Esophagus (tissue), 2 donors: ENCODE data around the gene PROSER2. TPM values are rescaled to one million over a fixed set of nuclear protein-coding genes. Genes with fewer than 3 reads are reported as not detected.

Experiments
- H3K27ac ChIP-seq, 2 donors: one replicate each; pipeline ENCODE4 v1.5.1; 2013; ENCODE audit warnings: low read depth in 2 of 2, mild to moderate bottlenecking in 2 of 2, inconsistent platforms in 1 of 2, low read length in 1 of 2, moderate library complexity in 1 of 2
- H3K27me3 ChIP-seq, 2 donors: one replicate each; pipeline ENCODE4 v1.6.1; 2013; ENCODE audit warnings: low read length in 2 of 2, control low read depth in 1 of 2, mild to moderate bottlenecking in 1 of 2; ENCODE audit not compliant: insufficient read depth in 2 of 2, control insufficient read depth in 1 of 2
- H3K36me3 ChIP-seq, 2 donors: one replicate each; pipeline ENCODE4 v1.6.1; 2013; ENCODE audit warnings: low read length in 1 of 2; ENCODE audit not compliant: control insufficient read depth in 2 of 2, insufficient read depth in 2 of 2
- H3K4me1 ChIP-seq, 2 donors: one replicate each; pipeline ENCODE4 v1.6.1; 2013; ENCODE audit warnings: low read length in 1 of 2; ENCODE audit not compliant: control insufficient read depth in 2 of 2, insufficient read depth in 2 of 2
- H3K4me3 ChIP-seq, 2 donors: one replicate each; pipeline ENCODE4 v1.5.1; 2013; ENCODE audit warnings: low read length in 2 of 2, mild to moderate bottlenecking in 2 of 2, low read depth in 1 of 2, moderate library complexity in 1 of 2
- H3K9me3 ChIP-seq, 2 donors: one replicate each; pipeline ENCODE4 v1.6.1; 2013; ENCODE audit warnings: mild to moderate bottlenecking in 2 of 2, low read depth in 1 of 2, low read length in 1 of 2, moderate library complexity in 1 of 2; ENCODE audit not compliant: control insufficient read depth in 2 of 2, insufficient read depth in 1 of 2
- WGBS, 2 donors: extraction: QIAGEN DNeasy Blood & Tissue Kit; methylation state at CpG; one replicate each; pipeline ENCODE4 v1.1.7; 2013; 5-methylcytosine and 5-hydroxymethylcytosine counted together
- polyA plus RNA-seq, 2 donors: library from polyadenylated mRNA; stranded (reverse); fragments of 200-250 nt; gene quantifications; one replicate each; pipeline ENCODE4 v1.2.3, GENCODE V29; 2013
- donor health status: healthy with polysubstance abuse.
- donor health status: Bipolar disorder and iron deficiency.

The PROSER2 gene
- polyA plus RNA-seq, 2 donors = 5.2 to 6.8 TPM

DNA sequence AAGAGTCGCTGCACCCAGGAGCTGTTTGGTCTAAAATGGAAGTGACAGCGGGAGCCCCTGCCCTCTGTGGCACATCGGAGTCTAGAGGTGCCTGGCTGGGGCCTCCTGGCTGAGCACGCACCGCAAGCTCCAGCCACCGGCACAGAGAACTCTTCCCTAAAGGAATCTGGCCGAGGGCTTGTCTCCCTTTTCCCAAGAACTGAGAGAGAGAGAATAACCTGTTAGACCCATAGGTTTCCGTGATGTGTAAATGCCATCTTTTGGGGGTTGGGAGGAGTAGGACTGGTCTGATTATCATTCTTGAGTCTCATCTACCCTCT is 47.3 kb downstream of the PROSER2 start:
- H3K4me3 ChIP-seq = peak overlapping the region in 1 of 2 donors; percentile 6
- peaks cover 4 to 5% of the 10 kb centered on the region in 2 donors for H3K4me1 ChIP-seq
- 71 to 72% methylated on average over 7 to 8 of the region's 8 CpGs for WGBS, 2 donors
- H3K27ac ChIP-seq = peak overlapping the region in 1 of 2 donors; percentile 59
- H3K27me3 ChIP-seq = no peaks in the 10 kb centered on the region
- peaks cover 0 to 4% of the 10 kb centered on the region in 2 donors for H3K36me3 ChIP-seq
- H3K9me3 ChIP-seq = no peaks in the 10 kb centered on the region

DNA sequence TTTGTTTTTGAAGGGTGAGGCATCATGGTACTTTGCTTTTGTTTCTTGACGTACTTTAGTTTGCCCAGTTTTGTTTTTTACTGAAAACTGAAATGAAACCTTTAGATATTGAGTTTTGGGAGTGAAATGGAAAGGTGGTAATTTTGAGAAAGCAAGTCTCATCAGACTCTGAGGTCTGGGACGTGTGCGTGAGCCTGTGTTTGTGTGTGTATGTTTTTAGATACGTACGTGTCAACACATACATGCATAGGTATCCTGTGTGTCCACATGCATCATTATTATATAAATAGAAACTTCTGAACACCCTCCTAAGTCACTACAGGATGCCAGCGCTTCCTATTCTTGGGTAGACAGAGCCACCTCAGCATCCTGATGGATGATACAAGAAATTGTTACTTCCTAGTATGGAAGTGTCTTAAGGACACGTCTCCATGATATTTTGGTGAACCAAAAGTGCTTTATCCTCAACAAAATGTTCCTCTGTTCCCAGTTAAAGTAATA is 47.8 kb downstream of the PROSER2 start:
- H3K4me3 ChIP-seq = no peak overlapping the region
- H3K9me3 ChIP-seq = no peaks in the 10 kb centered on the region
- 82 to 87% methylated on average over 7 of the region's 7 CpGs for WGBS, 2 donors
- H3K27me3 ChIP-seq = no peaks in the 10 kb centered on the region
- H3K4me1 ChIP-seq = peaks cover 6 to 8% of the 10 kb centered on the region in 2 donors
- H3K27ac ChIP-seq = no peak overlapping the region
- peaks cover 0 to 4% of the 10 kb centered on the region in 2 donors for H3K36me3 ChIP-seq

DNA sequence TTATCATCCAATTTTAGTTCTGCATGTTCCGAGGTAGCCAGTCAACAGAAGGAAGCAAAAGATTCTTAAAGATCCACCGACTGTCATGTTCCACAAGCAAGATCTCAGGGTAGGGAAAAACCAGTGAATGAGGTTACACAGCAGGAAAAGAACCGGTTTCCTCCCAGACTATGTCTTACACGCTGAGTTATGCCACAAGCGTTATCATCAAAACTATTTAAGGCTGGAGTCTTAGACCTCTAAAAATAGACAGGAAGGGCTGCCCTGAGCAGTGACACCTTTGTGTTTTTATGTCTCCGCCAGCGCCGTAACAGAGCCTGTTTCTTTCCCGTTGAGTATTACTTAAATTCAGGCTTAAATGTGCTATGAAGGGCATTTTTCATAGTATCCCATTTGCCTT is 48.3 kb downstream of the PROSER2 start:
- H3K9me3 ChIP-seq = no peaks in the 10 kb centered on the region
- no peak overlapping the region for H3K4me3 ChIP-seq
- WGBS, 2 donors = 44 to 55% methylated on average over 9 of the region's 9 CpGs
- H3K27ac ChIP-seq = peak overlapping the region in 1 of 2 donors; percentile 68
- H3K27me3 ChIP-seq = no peaks in the 10 kb centered on the region
- H3K36me3 ChIP-seq = peaks cover 0 to 4% of the 10 kb centered on the region in 2 donors
- peaks cover 6 to 13% of the 10 kb centered on the region in 2 donors for H3K4me1 ChIP-seq

DNA sequence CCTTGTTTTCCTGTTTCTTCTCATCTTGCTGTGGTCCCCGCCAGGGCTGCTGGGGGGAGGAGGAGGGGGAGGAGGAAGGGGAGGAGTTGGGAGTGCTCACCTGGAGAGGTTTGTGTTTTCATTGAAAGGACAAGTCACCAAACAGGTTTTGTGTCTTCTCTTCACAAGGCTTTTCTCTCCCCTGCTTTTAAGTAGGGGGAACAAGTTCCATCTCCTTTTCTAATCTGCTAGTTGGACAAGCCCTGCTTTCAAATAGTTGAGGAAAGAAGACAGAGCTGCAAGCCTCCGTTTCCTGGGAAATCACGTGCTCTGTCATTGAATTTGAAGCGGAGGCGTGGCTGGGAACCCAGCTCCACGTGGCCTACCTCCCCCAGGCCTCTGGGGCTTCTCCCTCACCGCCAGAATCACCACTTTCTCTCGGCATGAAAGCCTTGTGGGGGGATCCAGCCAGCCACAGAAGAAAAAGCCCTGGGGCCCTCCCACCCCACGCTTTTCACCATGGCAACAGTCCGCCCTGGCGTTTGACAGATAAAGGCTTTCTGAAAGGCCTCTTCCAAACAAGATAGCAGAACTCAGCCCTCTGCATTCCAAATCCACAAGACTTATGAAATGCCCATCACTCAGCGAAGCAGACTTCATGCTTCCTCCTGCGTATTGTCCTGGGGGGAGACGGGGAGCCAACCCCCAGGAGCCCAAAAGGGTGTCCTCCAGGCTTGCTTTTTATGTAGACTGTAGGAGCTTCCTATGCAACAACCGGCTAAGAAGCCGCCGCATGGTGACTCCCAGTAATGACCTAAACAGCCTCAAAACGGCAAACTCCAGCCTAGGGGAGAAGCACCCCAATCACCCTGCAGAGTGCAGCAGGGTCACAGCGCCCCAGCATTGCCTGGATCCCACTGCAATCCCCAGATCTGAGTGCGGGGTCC is 51.7 kb downstream of the PROSER2 start:
- WGBS, 2 donors = 27 to 30% methylated on average over 20 of the region's 20 CpGs
- H3K9me3 ChIP-seq = no peaks in the 10 kb centered on the region
- no peak overlapping the region for H3K4me3 ChIP-seq
- no peaks in the 10 kb centered on the region for H3K36me3 ChIP-seq
- H3K4me1 ChIP-seq = peaks cover 6 to 29% of the 10 kb centered on the region in 2 donors
- H3K27me3 ChIP-seq = no peaks in the 10 kb centered on the region
- H3K27ac ChIP-seq = peak overlapping the region; percentile 86 to 95

DNA sequence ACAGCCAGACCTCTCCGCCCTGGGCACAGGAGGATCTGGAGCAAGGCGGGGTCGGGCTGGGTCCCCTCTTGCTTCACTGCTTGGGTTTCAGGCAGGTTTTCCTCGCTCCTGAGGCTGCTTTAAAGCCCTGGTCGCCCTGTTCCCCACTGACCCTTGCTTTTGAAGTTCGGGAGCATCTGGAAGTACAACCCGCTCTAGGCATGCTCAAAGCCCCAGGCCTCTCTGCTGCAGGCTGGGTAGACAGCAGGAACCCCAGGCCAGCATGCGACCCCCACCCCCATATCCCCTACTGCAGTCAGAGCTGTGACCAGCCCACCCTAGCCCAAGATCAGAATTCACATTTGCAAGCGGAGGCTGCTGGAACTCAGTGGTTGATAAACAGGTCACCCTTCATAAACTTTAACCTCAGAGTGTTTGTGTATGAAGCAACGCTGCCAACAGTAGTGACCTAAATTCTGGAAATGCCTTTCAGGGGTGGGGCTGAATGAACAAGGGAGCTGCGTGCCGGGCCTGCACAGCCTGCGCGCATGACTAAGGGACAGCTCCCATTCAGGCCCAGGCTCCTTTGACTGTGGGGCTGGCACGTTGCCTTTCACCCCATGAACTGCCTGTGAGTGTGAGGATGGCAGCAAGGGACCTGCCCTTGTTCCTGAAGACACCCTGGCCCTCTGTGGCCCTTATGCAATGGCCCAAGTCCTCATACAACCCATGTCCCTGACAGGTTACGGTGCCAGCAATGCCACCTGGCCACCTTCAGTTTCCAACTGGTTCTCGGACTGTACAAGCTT is 52.5 kb downstream of the PROSER2 start:
- peaks cover 6 to 35% of the 10 kb centered on the region in 2 donors for H3K4me1 ChIP-seq
- peak overlapping the region; percentile 86 to 95 for H3K27ac ChIP-seq
- WGBS, 2 donors = 46 to 48% methylated on average over 17 of the region's 17 CpGs
- no peaks in the 10 kb centered on the region for H3K36me3 ChIP-seq
- H3K9me3 ChIP-seq = no peaks in the 10 kb centered on the region
- no peak overlapping the region for H3K4me3 ChIP-seq
- no peaks in the 10 kb centered on the region for H3K27me3 ChIP-seq

DNA sequence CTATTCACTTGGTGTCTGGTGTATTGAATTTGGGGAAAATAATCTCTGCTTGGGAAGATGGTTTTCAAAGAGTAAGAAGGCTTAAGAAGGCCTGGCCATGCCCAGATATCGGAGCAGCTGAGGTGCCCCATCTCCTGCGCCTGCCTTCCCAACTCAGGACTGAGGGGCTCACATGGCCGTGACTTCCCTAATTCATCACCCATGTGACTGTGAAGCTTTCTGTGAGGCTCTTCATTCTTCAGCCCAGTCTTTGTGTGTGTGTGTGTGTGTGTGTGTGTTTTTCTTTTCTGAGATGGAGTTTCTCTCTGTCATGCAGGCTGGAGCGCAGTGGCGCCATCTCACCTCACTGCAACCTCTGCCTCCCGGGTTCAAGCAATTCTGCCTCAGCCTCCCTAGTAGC is 53.2 kb downstream of the PROSER2 start:
- H3K9me3 ChIP-seq = no peaks in the 10 kb centered on the region
- 87 to 89% methylated on average over 6 of the region's 6 CpGs for WGBS, 2 donors
- H3K4me1 ChIP-seq = peaks cover 6 to 42% of the 10 kb centered on the region in 2 donors
- no peaks in the 10 kb centered on the region for H3K27me3 ChIP-seq
- H3K36me3 ChIP-seq = no peaks in the 10 kb centered on the region
- H3K4me3 ChIP-seq = no peak overlapping the region
- H3K27ac ChIP-seq = peak overlapping the region; percentile 74 to 91

DNA sequence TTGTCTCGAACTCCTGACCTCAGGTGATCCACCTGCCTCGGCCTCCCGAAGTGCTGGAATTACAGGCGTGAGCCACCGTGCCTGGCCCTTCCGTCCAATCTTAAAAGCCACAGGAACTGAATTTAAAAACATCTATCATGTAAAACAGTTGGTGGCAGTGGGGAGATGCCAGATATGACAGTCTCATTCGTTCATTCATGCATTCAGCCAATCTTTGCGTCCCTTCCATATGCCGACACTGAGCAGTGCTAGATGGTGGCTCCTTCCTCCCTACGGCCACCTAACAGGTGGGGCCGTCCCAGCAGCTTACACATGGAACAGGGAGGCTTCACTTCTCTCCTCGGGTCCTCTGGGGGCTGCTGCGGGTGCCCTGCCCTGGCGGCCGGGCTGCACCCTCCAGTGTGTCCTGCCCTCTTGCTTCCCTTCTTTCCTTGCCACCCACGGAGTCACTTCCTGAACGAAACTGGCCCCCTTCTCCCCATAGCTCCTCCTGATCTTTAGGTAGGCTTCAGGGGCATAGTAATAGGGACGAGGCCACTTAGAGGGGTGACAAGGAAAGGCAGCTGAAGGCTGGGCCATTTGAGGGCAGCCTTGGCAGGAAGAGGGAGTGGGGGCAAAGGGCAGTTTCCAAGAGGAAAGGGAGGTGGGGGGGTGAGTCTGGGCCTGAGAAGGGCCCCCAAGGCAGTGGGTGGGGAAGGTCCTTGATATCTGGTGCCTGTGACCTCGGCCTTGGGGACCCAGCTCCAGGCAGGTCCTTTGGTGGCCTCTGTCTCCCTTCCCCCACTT is 53.8 kb downstream of the PROSER2 start:
- H3K36me3 ChIP-seq = no peaks in the 10 kb centered on the region
- H3K4me1 ChIP-seq = peaks cover 6 to 48% of the 10 kb centered on the region in 2 donors
- H3K9me3 ChIP-seq = no peaks in the 10 kb centered on the region
- H3K27ac ChIP-seq = peak overlapping the region; percentile 3 to 74
- H3K27me3 ChIP-seq = no peaks in the 10 kb centered on the region
- H3K4me3 ChIP-seq = no peak overlapping the region
- 91 to 93% methylated on average over 19 of the region's 19 CpGs for WGBS, 2 donors

DNA sequence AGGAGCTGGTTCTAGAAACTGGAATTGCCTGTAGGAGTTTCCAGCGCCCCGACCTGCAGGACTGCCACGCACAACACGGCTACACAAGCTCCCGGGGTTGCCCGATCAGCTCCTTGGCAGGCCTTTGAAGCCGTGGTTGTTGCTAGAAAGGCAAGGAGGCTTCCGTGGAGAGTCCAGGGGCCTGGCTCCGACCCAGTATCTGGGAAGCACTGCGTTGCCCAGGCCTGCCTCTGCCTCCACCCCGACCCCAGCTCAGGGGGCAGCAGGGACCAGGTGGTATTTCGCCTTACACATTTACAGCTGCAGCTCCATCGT is 54.4 kb downstream of the PROSER2 start:
- no peaks in the 10 kb centered on the region for H3K27me3 ChIP-seq
- 60 to 62% methylated on average over 13 of the region's 13 CpGs for WGBS, 2 donors
- H3K36me3 ChIP-seq = no peaks in the 10 kb centered on the region
- H3K9me3 ChIP-seq = no peaks in the 10 kb centered on the region
- H3K4me1 ChIP-seq = peaks cover 6 to 50% of the 10 kb centered on the region in 2 donors
- H3K27ac ChIP-seq = peak overlapping the region in 1 of 2 donors; percentile 3
- no peak overlapping the region for H3K4me3 ChIP-seq

DNA sequence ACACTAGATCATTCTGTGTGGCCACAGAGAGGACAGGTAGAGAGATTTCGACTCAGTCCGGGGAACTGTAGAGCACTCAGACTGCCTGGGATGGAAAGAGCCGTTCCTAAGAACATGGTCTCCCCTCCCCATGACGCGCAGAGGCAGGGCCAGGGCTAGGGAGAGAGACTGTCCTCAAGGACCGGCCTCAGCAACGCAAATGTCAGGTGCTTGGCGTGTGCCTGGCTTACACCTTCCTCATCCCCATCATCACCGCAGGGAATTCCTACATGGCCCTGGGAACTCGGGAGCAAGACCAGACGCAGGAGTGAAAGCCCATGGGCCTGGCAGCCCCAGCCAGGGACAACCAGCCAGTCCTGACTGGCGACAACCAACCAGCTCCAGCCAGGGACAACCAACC is 55.6 kb downstream of the PROSER2 start:
- Histone ChIP-seq H3K4me1 (peaks cover 6 to 56% of the 10 kb centered on the region in 2 donors), H3K27ac (peak overlapping the region; percentile 40 to 92), H3K4me3 (no peak overlapping the region), H3K27me3 (no peaks in the 10 kb centered on the region), H3K9me3 (no peaks in the 10 kb centered on the region), H3K36me3 (no peaks in the 10 kb centered on the region)
- WGBS, 2 donors = 86 to 91% methylated on average over 12 of the region's 12 CpGs
